ENCODE data around the gene MRPL52. TPM values are rescaled to one million over a fixed set of nuclear protein-coding genes. Genes with fewer than 3 reads are reported as not detected.

The MRPL52 gene
- total and polyA plus RNA-seq, 8 donors, result 25.2 to 194 (median 134) TPM; not detected in 1

GRCh38 chr14:22830443-22831010, 840 bp downstream of the MRPL52 start:
- no peak for DNase-seq
- intact Hi-C loops (cut with DNase I; ENCODE audit: low total_unique reads), result no loop called here
- Histone ChIP-seq H3K36me3 (peaks cover 7 to 35% (median 23%) of the 10 kb centered on the region in 4 donors), H3K27ac (peak overlapping the region in 4 of 5 donors; percentile 83 to 93 (median 86)), H3K27me3 (no peaks in the 10 kb centered on the region), H3K4me1 (peaks cover 8 to 23% (median 16%) of the 10 kb centered on the region in 4 donors), H3K4me3 (peak overlapping the region; percentile 64 to 95 (median 88)), H3K9me3 (no peaks in the 10 kb centered on the region)
- TF ChIP-seq EP300 (IDR thresholded peaks at IDR 0.05), result no peak
- no peak for TF ChIP-seq CTCF (IDR thresholded peaks at IDR 0.05)
- no peak for TF ChIP-seq POLR2AphosphoS5 (IDR thresholded peaks at IDR 0.05)
- TF ChIP-seq POLR2A (IDR thresholded peaks at IDR 0.05), result no peak
- WGBS, 5 donors, result 10 to 20% (median 16%) methylated on average over 3 of the region's 3 CpGs

- intact Hi-C loops (cut with DNase I; ENCODE audit: low total_unique reads), result no loop called here
- WGBS, 5 donors, result 69 to 78% (median 73%) methylated on average over 3 of the region's 3 CpGs
- Histone ChIP-seq H3K27me3 (no peaks in the 10 kb centered on the region), H3K27ac (peak overlapping the region; percentile 90 to 97 (median 93)), H3K4me3 (no peak overlapping the region), H3K9me3 (no peaks in the 10 kb centered on the region), H3K4me1 (peaks cover 19 to 52% (median 36%) of the 10 kb centered on the region in 4 donors), H3K36me3 (peaks cover 7 to 35% (median 23%) of the 10 kb centered on the region in 4 donors)
- DNase-seq, result no peak
- TF ChIP-seq POLR2A (IDR thresholded peaks at IDR 0.05) (no peak), EP300 (IDR thresholded peaks at IDR 0.05) (no peak), CTCF (IDR thresholded peaks at IDR 0.05) (no peak), POLR2AphosphoS5 (IDR thresholded peaks at IDR 0.05) (no peak)
Observed at GRCh38 chr14:22835505-22835904, 5.8 kb downstream of the MRPL52 start.

- Histone ChIP-seq H3K27ac (peak within 1 kb of the TSS; percentile 90 to 97 (median 93)), H3K4me1 (peaks cover 15 to 52% (median 36%) of the 10 kb centered on the region in 4 donors), H3K9me3 (no peaks in the 10 kb centered on the region), H3K36me3 (peaks cover 14 to 44% (median 30%) of the 10 kb centered on the region in 4 donors), H3K27me3 (no peaks in the 10 kb centered on the region), H3K4me3 (peak within 1 kb of the TSS; percentile 68 to 95 (median 74))
- peak; percentile 69 to 93 for DNase-seq
- intact Hi-C loops (cut with DNase I; ENCODE audit: low total_unique reads), result no loop called here
- TF ChIP-seq EP300 (IDR thresholded peaks at IDR 0.05), result no peak
- TF ChIP-seq CTCF (IDR thresholded peaks at IDR 0.05), result peak in 3 of 7 experiments; percentile 19 to 36 (median 36)
- TF ChIP-seq POLR2AphosphoS5 (IDR thresholded peaks at IDR 0.05), result peak; percentile 40 to 81 (median 72)
- peak in 1 of 4 donors; percentile 38 for TF ChIP-seq POLR2A (IDR thresholded peaks at IDR 0.05)
- 5 to 16% (median 6%) methylated on average over 36 to 46 of the region's 46 CpGs for WGBS, 5 donors
Observed at GRCh38 chr14:22836301-22837113, 6.8 kb downstream of the MRPL52 start, which contains the start of gene MMP14. TSS of gene MMP14 (plus strand) at chr14:22836585. CDS start at chr14:22836818, 233 bp downstream.

GRCh38 chr14:22837114-22837749, 7.5 kb downstream of the MRPL52 start:
- DNase-seq, result peak; percentile 71 to 87
- H3K4me3 ChIP-seq, result peak overlapping the region; percentile 68 to 95 (median 74)
- intact Hi-C loops (cut with DNase I; ENCODE audit: low total_unique reads), result no loop called here

More at GRCh38 chr14:22837114-22837749, 7.5 kb downstream of the MRPL52 start:
- Histone ChIP-seq H3K4me1 (peaks cover 15 to 57% (median 41%) of the 10 kb centered on the region in 4 donors), H3K36me3 (peaks cover 21 to 47% (median 38%) of the 10 kb centered on the region in 4 donors), H3K27me3 (no peaks in the 10 kb centered on the region), H3K9me3 (no peaks in the 10 kb centered on the region), H3K27ac (peak overlapping the region; percentile 90 to 97 (median 93))
- 1 to 5% (median 3%) methylated on average over 40 to 57 of the region's 57 CpGs for WGBS, 5 donors
- no peak for TF ChIP-seq CTCF (IDR thresholded peaks at IDR 0.05)
- TF ChIP-seq POLR2AphosphoS5 (IDR thresholded peaks at IDR 0.05), result peak in 2 of 3 donors; percentile 3 to 18
- no peak for TF ChIP-seq EP300 (IDR thresholded peaks at IDR 0.05)

Data from stomach (tissue), 9 donors.